Ishikawa (cell line): ENCODE measurements around the gene RIMKLB.

Source experiments
- CEBPB ChIP-seq: IDR thresholded peaks from 2 replicates; pipeline ENCODE4 v1.6.1; 2012
- CREB1 ChIP-seq: IDR thresholded peaks from 2 replicates; pipeline ENCODE4 v1.6.1; 2012; ENCODE audit warnings: low read depth
- EGR1 ChIP-seq: IDR thresholded peaks from 2 replicates; pipeline ENCODE4 v1.6.1; 2012
- EP300 ChIP-seq: IDR thresholded peaks from 2 replicates; pipeline ENCODE4 v1.6.1; 2012; ENCODE audit warnings: borderline replicate concordance
- FOXM1 ChIP-seq: IDR thresholded peaks from 2 replicates; pipeline ENCODE4 v1.6.1; 2012; ENCODE audit warnings: low read depth, borderline replicate concordance
- MAX ChIP-seq: IDR thresholded peaks from 2 replicates; pipeline ENCODE4 v1.6.1; 2012
- RAD21 ChIP-seq: IDR thresholded peaks from 2 replicates; pipeline ENCODE4 v1.6.1; 2012; ENCODE audit warnings: low read depth
- REST ChIP-seq: IDR thresholded peaks from 2 replicates; pipeline ENCODE4 v1.6.1; 2012; ENCODE audit warnings: low read depth, mild to moderate bottlenecking
- TAF1 ChIP-seq: IDR thresholded peaks from 2 replicates; pipeline ENCODE4 v1.6.1; 2012; ENCODE audit warnings: low read depth, mild to moderate bottlenecking
- USF1 ChIP-seq: IDR thresholded peaks from 2 replicates; pipeline ENCODE4 v1.6.1; 2012

- TF ChIP-seq EGR1 (no peak), MAX (no peak), RAD21 (no peak), CREB1 (no peak), REST (no peak), TAF1 (no peak), EP300 (no peak), CEBPB (no peak), USF1 (no peak), FOXM1 (no peak)
Measured at GRCh38 chr12:8827551-8828256, 129.9 kb downstream of the RIMKLB start.
